CD1c-positive myeloid dendritic cell (primary cell): Measurements from ENCODE around the gene DPY19L3.
"Not testable (repeated sequence)": the region's sequence is repeated elsewhere in the genome, so short reads cannot be mapped to it uniquely, and the experiment has no call there.

Experiments
- DNase-seq: peaks from one replicate; pipeline ENCODE4 v3.0.0-alpha.2; 2016; ENCODE audit errors: extremely low spot score

Gene DPY19L3

DNA sequence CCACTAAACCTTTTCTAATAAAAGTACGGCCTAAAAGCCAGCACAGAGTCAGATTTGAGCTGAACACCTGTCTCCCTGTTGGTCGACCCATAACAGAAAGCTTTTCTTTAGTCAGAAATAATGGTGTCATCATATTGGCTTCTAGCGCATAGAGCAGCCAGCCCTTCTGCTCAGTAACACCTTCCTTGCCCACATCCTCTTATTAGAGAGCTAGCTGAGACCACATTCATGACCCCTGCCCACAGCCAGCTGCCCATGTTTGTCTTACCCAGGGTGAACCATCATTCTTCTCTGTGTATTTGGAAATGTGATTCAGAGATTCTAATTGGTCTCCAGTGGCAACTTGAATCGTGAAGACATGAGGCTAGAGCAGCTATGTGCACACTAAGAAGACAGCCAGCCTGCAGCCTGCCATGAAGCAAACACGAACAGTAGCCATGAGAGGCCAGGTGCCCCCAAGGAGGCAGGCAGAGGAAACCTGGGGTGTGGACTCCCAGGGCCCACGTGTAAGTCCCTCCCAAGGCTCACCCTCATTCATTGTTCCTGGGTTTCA, 93.2 kb downstream of the DPY19L3 start:
- DNase-seq, result no peak

DNA sequence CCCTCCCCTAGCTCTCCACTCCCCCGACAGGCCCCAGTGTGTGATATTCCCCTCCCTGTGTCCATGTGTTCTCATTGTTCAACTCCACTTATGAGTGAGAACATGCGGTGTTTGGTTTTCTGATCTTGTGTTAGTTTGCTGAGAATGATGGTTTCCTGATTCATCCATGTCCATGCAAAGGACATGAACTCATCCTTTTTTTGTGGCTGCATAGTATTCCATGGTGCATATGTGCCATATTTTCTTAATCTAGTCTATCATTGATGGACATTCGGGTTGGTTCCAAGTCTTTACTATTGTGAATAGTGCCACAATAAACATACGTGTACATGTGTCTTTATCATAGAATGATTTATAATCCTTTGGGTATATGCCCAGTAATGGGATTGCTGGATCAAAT, 106.9 kb downstream of the DPY19L3 start:
- DNase-seq, result not testable (repeated sequence)

- DNase-seq, result no peak
Observed at GRCh38 chr19:32519023-32519422, 113.5 kb downstream of the DPY19L3 start.

- DNase-seq, result no peak
Observed at GRCh38 chr19:32522967-32523366, 117.4 kb downstream of the DPY19L3 start.

GRCh38 chr19:32526895-32527294, 121.3 kb downstream of the DPY19L3 start:
- DNase-seq, result no peak

DNA sequence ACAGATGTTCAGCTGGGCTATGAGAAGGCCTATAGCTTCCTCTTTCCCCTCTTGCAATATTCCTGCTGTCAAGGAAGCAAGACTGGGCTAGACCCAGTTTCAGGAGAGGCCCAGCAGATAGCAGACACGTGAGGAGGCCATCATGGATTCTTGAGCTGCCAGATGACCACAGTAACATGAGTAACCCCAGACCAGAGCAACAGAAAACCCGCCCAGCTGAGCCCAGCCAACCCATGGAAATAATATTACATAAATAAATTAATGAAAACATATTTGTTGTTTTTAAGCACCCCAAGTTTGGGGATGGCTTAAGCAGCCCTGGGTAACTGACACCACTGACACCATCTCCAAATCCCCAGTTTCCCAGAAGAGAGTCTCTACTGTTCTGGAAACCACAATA, 125.2 kb downstream of the DPY19L3 start:
- DNase-seq, result no peak

DNA sequence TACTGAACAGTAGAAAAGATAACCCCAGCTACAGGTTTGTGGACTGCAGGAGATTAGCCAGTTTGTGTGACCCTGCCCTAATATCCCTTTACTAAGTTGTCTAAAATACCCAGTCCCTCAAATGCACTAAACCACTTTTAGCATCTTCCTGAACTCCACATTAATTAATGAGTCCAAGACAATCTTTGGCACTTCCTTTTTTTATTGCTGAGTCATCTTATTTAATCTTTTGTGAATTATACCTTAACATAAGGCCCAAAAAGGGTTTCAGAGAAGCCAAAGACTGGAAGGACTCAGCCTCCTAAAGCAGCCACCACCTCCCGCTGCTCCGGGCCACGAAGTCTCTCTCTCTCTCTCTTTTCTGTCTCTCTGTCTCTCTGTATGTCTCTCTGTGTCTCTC, 126.7 kb downstream of the DPY19L3 start:
- no peak for DNase-seq
